Activated CD8-positive, alpha-beta memory T cell treated with anti-CD3 and anti-CD28 coated beads, Interleukin-2, amount 50 U/mL, for 1 hour (primary cell): Measurements from ENCODE around the gene TRMT5.
A peak's percentile ranks its signal among the peaks of the same experiment; 100 is the strongest.

Source experiments
- DNase-seq: peaks from one replicate; pipeline ENCODE4 v3.0.0-alpha.2; 2020; ENCODE audit errors: extremely low read depth

Gene TRMT5

GRCh38 chr14:60980811-60981632, at the start of gene TRMT5, which contains the start of gene SLC38A6:
Gene TRMT5, minus strand, starts transcription at chr14:60981079. Its CDS starts 106 bp downstream, at chr14:60980973.
Gene SLC38A6, plus strand, starts transcription at chr14:60981245. Its CDS starts 33 bp downstream, at chr14:60981278.
- DNase-seq: peak; percentile 71

GRCh38 chr14:61026526-61026925, 45.6 kb upstream of the TRMT5 start:
- DNase-seq: no peak

- peak; percentile 10 for DNase-seq
Observed at GRCh38 chr14:61025251-61026223, 44.7 kb upstream of the TRMT5 start.

- no peak for DNase-seq
Observed at GRCh38 chr14:61019537-61019936, 38.7 kb upstream of the TRMT5 start.

- DNase-seq: no peak
Observed at GRCh38 chr14:61003571-61003970, 22.7 kb upstream of the TRMT5 start.

- DNase-seq: no peak
Observed at GRCh38 chr14:60999536-60999935, 18.7 kb upstream of the TRMT5 start.

GRCh38 chr14:60998617-60999016, 17.7 kb upstream of the TRMT5 start:
- no peak for DNase-seq

- no peak for DNase-seq
Observed at GRCh38 chr14:60989599-60989998, 8.7 kb upstream of the TRMT5 start.

- no peak for DNase-seq
Observed at GRCh38 chr14:60986500-60986899, 5.6 kb upstream of the TRMT5 start.

- DNase-seq: no peak
Observed at GRCh38 chr14:60984196-60984595, 3.3 kb upstream of the TRMT5 start.

- no peak for DNase-seq
Observed at GRCh38 chr14:60981633-60982455, 965 bp upstream of the TRMT5 start.

- DNase-seq: no peak
Observed at GRCh38 chr14:60977847-60978246, 3.0 kb downstream of the TRMT5 start.

- DNase-seq: no peak
Observed at GRCh38 chr14:60975551-60975950, 5.3 kb downstream of the TRMT5 start.

GRCh38 chr14:60974090-60974651, 6.7 kb downstream of the TRMT5 start:
- DNase-seq: no peak

- DNase-seq: no peak
Observed at GRCh38 chr14:60973070-60973469, 7.8 kb downstream of the TRMT5 start.

GRCh38 chr14:60972295-60972694, 8.6 kb downstream of the TRMT5 start:
- no peak for DNase-seq

GRCh38 chr14:60971271-60971670, 9.6 kb downstream of the TRMT5 start:
- no peak for DNase-seq

- no peak for DNase-seq
Observed at GRCh38 chr14:60970146-60970545, 10.7 kb downstream of the TRMT5 start.

- DNase-seq: no peak
Observed at GRCh38 chr14:60968671-60969070, 12.2 kb downstream of the TRMT5 start.

GRCh38 chr14:60968099-60968498, 12.8 kb downstream of the TRMT5 start:
- DNase-seq: no peak

GRCh38 chr14:60965402-60965801, 15.5 kb downstream of the TRMT5 start:
- no peak for DNase-seq
